ENCODE results near the gene LRRC32. TPM values are rescaled to one million over a fixed set of nuclear protein-coding genes. Genes with fewer than 3 reads are reported as not detected.

Gene LRRC32
- polyA plus RNA-seq (2012; ENCODE audit: missing spikeins), result 5.1 TPM

GRCh38 chr11:76670485-76671236, at the start of gene LRRC32:
Gene LRRC32 (minus strand): TSS chr11:76670747. CDS start chr11:76665954, 4,793 bp downstream.
- TF ChIP-seq POLR2AphosphoS5 (IDR thresholded peaks at IDR 0.05; ENCODE audit: low read depth, low read length) (no peak), POLR2A (IDR thresholded peaks at IDR 0.05; ENCODE audit: low read depth, low read length) (no peak), TAF1 (IDR thresholded peaks at IDR 0.05; ENCODE audit: borderline replicate concordance, low read depth, low read length) (no peak)
- DNase-seq (ENCODE audit: insufficient read length) (no peak), FAIRE-seq (peak; percentile 94)

GRCh38 chr11:76719686-76720085, 49.1 kb upstream of the LRRC32 start:
- FAIRE-seq, result no peak
- TF ChIP-seq POLR2AphosphoS5 (IDR thresholded peaks at IDR 0.05; ENCODE audit: low read depth, low read length) (no peak), TAF1 (IDR thresholded peaks at IDR 0.05; ENCODE audit: borderline replicate concordance, low read depth, low read length) (no peak), POLR2A (IDR thresholded peaks at IDR 0.05; ENCODE audit: low read depth, low read length) (no peak)
- DNase-seq (ENCODE audit: insufficient read length), result no peak

GRCh38 chr11:76719281-76719680, 48.7 kb upstream of the LRRC32 start:
- no peak for DNase-seq (ENCODE audit: insufficient read length)
- FAIRE-seq, result no peak
- TF ChIP-seq TAF1 (IDR thresholded peaks at IDR 0.05; ENCODE audit: borderline replicate concordance, low read depth, low read length) (no peak), POLR2A (IDR thresholded peaks at IDR 0.05; ENCODE audit: low read depth, low read length) (no peak), POLR2AphosphoS5 (IDR thresholded peaks at IDR 0.05; ENCODE audit: low read depth, low read length) (no peak)

- FAIRE-seq (no peak), DNase-seq (ENCODE audit: insufficient read length) (no peak)
- TF ChIP-seq TAF1 (IDR thresholded peaks at IDR 0.05; ENCODE audit: borderline replicate concordance, low read depth, low read length) (no peak), POLR2A (IDR thresholded peaks at IDR 0.05; ENCODE audit: low read depth, low read length) (no peak), POLR2AphosphoS5 (IDR thresholded peaks at IDR 0.05; ENCODE audit: low read depth, low read length) (no peak)
Observed at GRCh38 chr11:76717816-76718215, 47.3 kb upstream of the LRRC32 start.

GRCh38 chr11:76717369-76717768, 46.8 kb upstream of the LRRC32 start:
- TF ChIP-seq TAF1 (IDR thresholded peaks at IDR 0.05; ENCODE audit: borderline replicate concordance, low read depth, low read length) (no peak), POLR2A (IDR thresholded peaks at IDR 0.05; ENCODE audit: low read depth, low read length) (no peak), POLR2AphosphoS5 (IDR thresholded peaks at IDR 0.05; ENCODE audit: low read depth, low read length) (no peak)
- no peak for DNase-seq (ENCODE audit: insufficient read length)
- no peak for FAIRE-seq

- DNase-seq (ENCODE audit: insufficient read length), result no peak
- FAIRE-seq, result no peak
- no peak for TF ChIP-seq TAF1 (IDR thresholded peaks at IDR 0.05; ENCODE audit: borderline replicate concordance, low read depth, low read length)
- no peak for TF ChIP-seq POLR2AphosphoS5 (IDR thresholded peaks at IDR 0.05; ENCODE audit: low read depth, low read length)
- TF ChIP-seq POLR2A (IDR thresholded peaks at IDR 0.05; ENCODE audit: low read depth, low read length), result no peak
Observed at GRCh38 chr11:76716268-76716667, 45.7 kb upstream of the LRRC32 start.

GRCh38 chr11:76714493-76714892, 43.9 kb upstream of the LRRC32 start:
- TF ChIP-seq POLR2A (IDR thresholded peaks at IDR 0.05; ENCODE audit: low read depth, low read length), result no peak
- no peak for TF ChIP-seq POLR2AphosphoS5 (IDR thresholded peaks at IDR 0.05; ENCODE audit: low read depth, low read length)
- TF ChIP-seq TAF1 (IDR thresholded peaks at IDR 0.05; ENCODE audit: borderline replicate concordance, low read depth, low read length), result no peak
- DNase-seq (ENCODE audit: insufficient read length) (no peak), FAIRE-seq (no peak)

- FAIRE-seq (no peak), DNase-seq (ENCODE audit: insufficient read length) (no peak)
- TF ChIP-seq POLR2AphosphoS5 (IDR thresholded peaks at IDR 0.05; ENCODE audit: low read depth, low read length), result no peak
Observed at GRCh38 chr11:76713499-76713898, 43.0 kb upstream of the LRRC32 start.

- TF ChIP-seq POLR2A (IDR thresholded peaks at IDR 0.05; ENCODE audit: low read depth, low read length), result no peak
- no peak for TF ChIP-seq TAF1 (IDR thresholded peaks at IDR 0.05; ENCODE audit: borderline replicate concordance, low read depth, low read length)
- FAIRE-seq (no peak), DNase-seq (ENCODE audit: insufficient read length) (no peak)
Observed at GRCh38 chr11:76712125-76712524, 41.6 kb upstream of the LRRC32 start.

GRCh38 chr11:76709756-76710155, 39.2 kb upstream of the LRRC32 start:
- no peak for FAIRE-seq
- TF ChIP-seq POLR2A (IDR thresholded peaks at IDR 0.05; ENCODE audit: low read depth, low read length) (no peak), POLR2AphosphoS5 (IDR thresholded peaks at IDR 0.05; ENCODE audit: low read depth, low read length) (no peak), TAF1 (IDR thresholded peaks at IDR 0.05; ENCODE audit: borderline replicate concordance, low read depth, low read length) (no peak)
- DNase-seq (ENCODE audit: insufficient read length), result no peak

GRCh38 chr11:76708972-76709660, 38.6 kb upstream of the LRRC32 start:
- DNase-seq (ENCODE audit: insufficient read length), result no peak
- TF ChIP-seq TAF1 (IDR thresholded peaks at IDR 0.05; ENCODE audit: borderline replicate concordance, low read depth, low read length) (no peak), POLR2A (IDR thresholded peaks at IDR 0.05; ENCODE audit: low read depth, low read length) (no peak), POLR2AphosphoS5 (IDR thresholded peaks at IDR 0.05; ENCODE audit: low read depth, low read length) (no peak)
- FAIRE-seq, result no peak

- FAIRE-seq (no peak), DNase-seq (ENCODE audit: insufficient read length) (no peak)
- no peak for TF ChIP-seq POLR2A (IDR thresholded peaks at IDR 0.05; ENCODE audit: low read depth, low read length)
- TF ChIP-seq POLR2AphosphoS5 (IDR thresholded peaks at IDR 0.05; ENCODE audit: low read depth, low read length), result no peak
- no peak for TF ChIP-seq TAF1 (IDR thresholded peaks at IDR 0.05; ENCODE audit: borderline replicate concordance, low read depth, low read length)
Observed at GRCh38 chr11:76707293-76707825, 36.8 kb upstream of the LRRC32 start.
